ENCODE results near the gene ANXA3. TPM values are rescaled to one million over a fixed set of nuclear protein-coding genes. Genes with fewer than 3 reads are reported as not detected.

Gene ANXA3
- polyA plus RNA-seq, 1 experiment: 13.9 TPM

- no peak for TF ChIP-seq CTCF (IDR thresholded peaks at IDR 0.05; ENCODE audit: low read depth, low read length)
- DNase-seq (ENCODE audit: low read depth, low spot score): no peak
- H3K27me3 ChIP-seq (ENCODE audit: control insufficient read depth, insufficient read depth, low read length): no peaks in the 10 kb centered on the region
- peaks cover 4% of the 10 kb centered on the region; the same call in 1 of the 2 replicates for H3K9me3 ChIP-seq (ENCODE audit: control insufficient read depth, insufficient read depth, low read length)
- CTCF ChIA-PET: no interaction called here
- no peak overlapping the region for H3K4me3 ChIP-seq (ENCODE audit: low read depth, low read length)
- H3K27ac ChIP-seq (ENCODE audit: low read depth, low read length): no peak overlapping the region
- POLR2A ChIA-PET: no interaction called here
Observed at GRCh38 chr4:78552389-78553042, 946 bp downstream of the ANXA3 start.

- POLR2A ChIA-PET: no interaction called here
Observed at GRCh38 chr4:78553043-78553396, 1.4 kb downstream of the ANXA3 start.

GRCh38 chr4:78553529-78554060, 2.0 kb downstream of the ANXA3 start:
- H3K27ac ChIP-seq (ENCODE audit: low read depth, low read length): no peak overlapping the region
- POLR2A ChIA-PET: no interaction called here
- CTCF ChIA-PET: interaction anchor here (1.4 kb wide), 1 partner anchor 311 kb away, joined by 3 read pairs; no protein-coding TSS in a partner anchor

More at GRCh38 chr4:78553043-78553396, 1.4 kb downstream of the ANXA3 start:
- Histone ChIP-seq H3K9me3 (ENCODE audit: control insufficient read depth, insufficient read depth, low read length) (peaks cover under 1% of the 10 kb centered on the region; the same call in 1 of the 2 replicates), H3K27ac (ENCODE audit: low read depth, low read length) (no peak overlapping the region), H3K27me3 (ENCODE audit: control insufficient read depth, insufficient read depth, low read length) (no peaks in the 10 kb centered on the region), H3K4me3 (ENCODE audit: low read depth, low read length) (no peak overlapping the region)
- CTCF ChIA-PET: interaction anchor here (1.4 kb wide), 1 partner anchor 311 kb away, joined by 3 read pairs; no protein-coding TSS in a partner anchor
- no peak for TF ChIP-seq CTCF (IDR thresholded peaks at IDR 0.05; ENCODE audit: low read depth, low read length)
- no peak for DNase-seq (ENCODE audit: low read depth, low spot score)

GRCh38 chr4:78556665-78557064, 5.1 kb downstream of the ANXA3 start:
- POLR2A ChIA-PET: no interaction called here
- DNase-seq (ENCODE audit: low read depth, low spot score): no peak
- Histone ChIP-seq H3K9me3 (ENCODE audit: control insufficient read depth, insufficient read depth, low read length) (no peaks in the 10 kb centered on the region; the same call in 1 of the 2 replicates), H3K4me3 (ENCODE audit: low read depth, low read length) (no peak overlapping the region), H3K27me3 (ENCODE audit: control insufficient read depth, insufficient read depth, low read length) (no peaks in the 10 kb centered on the region), H3K27ac (ENCODE audit: low read depth, low read length) (no peak overlapping the region)
- TF ChIP-seq CTCF (IDR thresholded peaks at IDR 0.05; ENCODE audit: low read depth, low read length): no peak
- CTCF ChIA-PET: no interaction called here

More at GRCh38 chr4:78553529-78554060, 2.0 kb downstream of the ANXA3 start:
- TF ChIP-seq CTCF (IDR thresholded peaks at IDR 0.05; ENCODE audit: low read depth, low read length): no peak
- no peak for DNase-seq (ENCODE audit: low read depth, low spot score)
- Histone ChIP-seq H3K27me3 (ENCODE audit: control insufficient read depth, insufficient read depth, low read length) (no peaks in the 10 kb centered on the region), H3K9me3 (ENCODE audit: control insufficient read depth, insufficient read depth, low read length) (no peaks in the 10 kb centered on the region; the same call in 1 of the 2 replicates), H3K4me3 (ENCODE audit: low read depth, low read length) (no peak overlapping the region)

GRCh38 chr4:78557841-78558240, 6.3 kb downstream of the ANXA3 start:
- no peak for TF ChIP-seq CTCF (IDR thresholded peaks at IDR 0.05; ENCODE audit: low read depth, low read length)
- H3K4me3 ChIP-seq (ENCODE audit: low read depth, low read length): no peak overlapping the region
- H3K9me3 ChIP-seq (ENCODE audit: control insufficient read depth, insufficient read depth, low read length): no peaks in the 10 kb centered on the region
- DNase-seq (ENCODE audit: low read depth, low spot score): no peak
- no peak overlapping the region for H3K27ac ChIP-seq (ENCODE audit: low read depth, low read length)
- H3K27me3 ChIP-seq (ENCODE audit: control insufficient read depth, insufficient read depth, low read length): no peaks in the 10 kb centered on the region
- ChIA-PET CTCF (no interaction called here), POLR2A (no interaction called here)

Data from AG04450 (cell line).